ENCODE measurements around the gene FAM241B.

The FAM241B gene

GRCh38 chr10:69649786-69650550, 19.9 kb downstream of the FAM241B start:
- no peak for TF ChIP-seq CTCF (conservative IDR thresholded peaks at IDR 0.05; ENCODE audit: low read depth, low read length)
- no peak overlapping the region for H3K4me3 ChIP-seq (ENCODE audit: low read depth, low read length)
- no peak for DNase-seq (ENCODE audit: low read depth)

GRCh38 chr10:69650589-69651261, 20.7 kb downstream of the FAM241B start:
- TF ChIP-seq CTCF (conservative IDR thresholded peaks at IDR 0.05; ENCODE audit: low read depth, low read length), result no peak
- H3K4me3 ChIP-seq (ENCODE audit: low read depth, low read length), result no peak overlapping the region
- DNase-seq (ENCODE audit: low read depth), result no peak

- no peak for DNase-seq (ENCODE audit: low read depth)
- no peak overlapping the region for H3K4me3 ChIP-seq (ENCODE audit: low read depth, low read length)
- TF ChIP-seq CTCF (conservative IDR thresholded peaks at IDR 0.05; ENCODE audit: low read depth, low read length), result no peak
Measured at GRCh38 chr10:69651362-69651761, 21.3 kb downstream of the FAM241B start.

GRCh38 chr10:69652111-69652856, 22.2 kb downstream of the FAM241B start:
- no peak for DNase-seq (ENCODE audit: low read depth)
- no peak overlapping the region for H3K4me3 ChIP-seq (ENCODE audit: low read depth, low read length)
- TF ChIP-seq CTCF (conservative IDR thresholded peaks at IDR 0.05; ENCODE audit: low read depth, low read length), result no peak

GRCh38 chr10:69652857-69653199, 22.8 kb downstream of the FAM241B start:
- DNase-seq (ENCODE audit: low read depth), result no peak
- TF ChIP-seq CTCF (conservative IDR thresholded peaks at IDR 0.05; ENCODE audit: low read depth, low read length), result no peak
- no peak overlapping the region for H3K4me3 ChIP-seq (ENCODE audit: low read depth, low read length)

- no peak for TF ChIP-seq CTCF (conservative IDR thresholded peaks at IDR 0.05; ENCODE audit: low read depth, low read length)
- DNase-seq (ENCODE audit: low read depth), result no peak
- no peak overlapping the region for H3K4me3 ChIP-seq (ENCODE audit: low read depth, low read length)
Measured at GRCh38 chr10:69653561-69653960, 23.5 kb downstream of the FAM241B start.
